CD4-positive, alpha-beta T cell (primary cell): ENCODE results near the gene ARGLU1. TPM values are rescaled to one million over a fixed set of nuclear protein-coding genes. Genes with fewer than 3 reads are reported as not detected.
A peak's percentile ranks its signal among the peaks of the same experiment; 100 is the strongest.

ENCODE experiments used
- ATAC-seq: fragments of 200-7000 bp; cut with Tn5 transposase; one replicate; pipeline ENCODE4 v1.10.0; 2022; ENCODE audit warnings: mild to moderate bottlenecking; ENCODE audit not compliant: poor library complexity
- CTCF ChIA-PET: fragments of 350-600 bp; sonication (Branson Sonifier 250); formaldehyde crosslinking; loops from one replicate; lab custom pipeline; 2021; ENCODE audit warnings: antibody characterized with exemption, inconsistent platforms; lab: Charles Lee
- POLR2A ChIA-PET: fragments of 350-600 bp; sonication (Branson Sonifier 250); formaldehyde crosslinking; loops from one replicate; lab custom pipeline; 2021; ENCODE audit warnings: antibody characterized with exemption, inconsistent platforms; lab: Charles Lee
- DNase-seq, 14 experiments: peaks; one replicate each; pipeline ENCODE4 v3.0.0-alpha.2; 2013 to 2020; ENCODE audit warnings: mixed read lengths in 2 of 14
- H3K27ac ChIP-seq, 2 donors: one replicate each; pipeline versions ENCODE4 v1.5.1 to v1.7.0; 2013; ENCODE audit warnings: low read length in 2 of 2, low read depth in 1 of 2, mild to moderate bottlenecking in 1 of 2
- H3K27me3 ChIP-seq, 2 experiments: 1 replicate in 1 of 2; 2 replicates in 1 of 2; pipeline versions ENCODE4 v1.6.1 to v1.7.0; 2013; ENCODE audit warnings: low read length in 2 of 2, control low read depth in 1 of 2, mild to moderate bottlenecking in 1 of 2, moderate library complexity in 1 of 2; ENCODE audit not compliant: insufficient read depth in 2 of 2, control insufficient read depth in 1 of 2
- H3K36me3 ChIP-seq: one replicate; pipeline ENCODE4 v1.6.1; 2013; ENCODE audit warnings: low read length, control low read depth; ENCODE audit not compliant: insufficient read depth
- H3K4me1 ChIP-seq: one replicate; pipeline ENCODE4 v1.6.1; 2013; ENCODE audit warnings: low read length, control low read depth; ENCODE audit not compliant: insufficient read depth
- H3K4me3 ChIP-seq: one replicate; pipeline ENCODE4 v1.5.1; 2013; ENCODE audit warnings: mild to moderate bottlenecking, low read length, moderate library complexity
- H3K9me3 ChIP-seq, 2 experiments: 1 replicate in 1 of 2; 2 replicates in 1 of 2; pipeline versions ENCODE4 v1.6.1 to v1.7.0; 2013; ENCODE audit warnings: low read length in 2 of 2, mild to moderate bottlenecking in 2 of 2, control low read depth in 1 of 2, moderate library complexity in 1 of 2; ENCODE audit not compliant: control insufficient read depth in 1 of 2, insufficient read depth in 1 of 2
- H3K27ac Mint-ChIP-seq: one replicate; pipeline ENCODE4 v1.8.0; 2020; ENCODE audit warnings: mixed read lengths
- H3K27me3 Mint-ChIP-seq: one replicate; pipeline ENCODE4 v1.8.0; 2021; ENCODE audit warnings: mixed read lengths
- H3K36me3 Mint-ChIP-seq: one replicate; pipeline ENCODE4 v1.8.0; 2021; ENCODE audit warnings: low read depth, mixed read lengths
- H3K4me1 Mint-ChIP-seq: one replicate; pipeline ENCODE4 v1.8.0; 2021; ENCODE audit warnings: low read depth, mixed read lengths
- H3K4me3 Mint-ChIP-seq: one replicate; pipeline ENCODE4 v1.8.0; 2020; ENCODE audit warnings: mild to moderate bottlenecking, mixed read lengths
- H3K9me3 Mint-ChIP-seq: one replicate; pipeline ENCODE4 v1.8.0; 2020; ENCODE audit warnings: mixed read lengths
- CTCF ChIP-seq: fragments of 200-600 bp; IDR thresholded peaks from one replicate; pipeline ENCODE4 v1.8.0; 2022; ENCODE audit warnings: antibody characterized with exemption, mild to moderate bottlenecking
- intact Hi-C, 2 experiments: fragments of 100-400 bp; cut with DNase I in 1 of 2; cut with micrococcal nuclease in 1 of 2; formaldehyde crosslinking; loops; one replicate each; pipeline versions ENCODE4 v1.15.1 to v1.9.0; 2023 to 2025; cut with DNase I, micrococcal nuclease
- total RNA-seq, 174 experiments: library from RNA in 2 of 174; stranded (reverse) in 2 of 174; gene quantifications; one replicate each; pipeline ENCODE4 v1.2.3 and lab custom pipeline; 2021 to 2026

ARGLU1 gene
- total RNA-seq, 2 experiments from 2014 or later = 146 to 152 TPM

DNA sequence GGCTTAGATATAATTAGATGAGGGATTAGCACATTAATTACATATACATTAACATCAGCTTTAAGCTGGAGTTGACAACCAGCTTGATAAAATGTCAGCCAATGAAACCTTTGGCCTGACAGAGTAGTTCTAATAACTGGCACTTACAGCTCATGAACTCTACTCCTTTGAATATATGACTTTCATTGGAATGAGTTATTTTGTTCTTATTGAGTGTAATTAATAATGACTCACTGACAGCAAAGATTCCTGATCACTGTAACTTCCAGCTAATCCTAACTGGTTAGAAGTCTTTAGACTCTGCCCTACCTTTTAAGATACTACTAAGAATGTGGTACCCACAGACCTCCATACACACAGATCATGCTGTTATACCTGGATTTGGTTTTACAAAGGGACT lies 73.4 kb downstream of the ARGLU1 start:
- H3K4me1 ChIP-seq = peaks cover 14% of the 10 kb centered on the region
- Mint-ChIP-seq H3K9me3 (no peaks in the 10 kb centered on the region), H3K4me3 (no peak overlapping the region), H3K27ac (no peak overlapping the region), H3K36me3 (no peaks in the 10 kb centered on the region), H3K27me3 (peaks cover 81% of the 10 kb centered on the region), H3K4me1 (peaks cover 26% of the 10 kb centered on the region)
- H3K9me3 ChIP-seq = peaks cover 0 to 10% of the 10 kb centered on the region in 2 experiments
- H3K4me3 ChIP-seq = no peak overlapping the region
- no peak overlapping the region for H3K27ac ChIP-seq
- no peak for DNase-seq
- intact Hi-C loops = no loop called here
- ChIA-PET POLR2A (interaction anchor here (0.6 to 2.0 kb wide), 2 partner anchors 41 to 718 kb away, joined by 3 to 5 read pairs; partner anchors contain the start of gene EFNB2), CTCF (no interaction called here)
- no peak for ATAC-seq
- no peak for TF ChIP-seq CTCF
- H3K36me3 ChIP-seq = no peaks in the 10 kb centered on the region
- peaks cover 12 to 28% of the 10 kb centered on the region in 2 experiments for H3K27me3 ChIP-seq

DNA sequence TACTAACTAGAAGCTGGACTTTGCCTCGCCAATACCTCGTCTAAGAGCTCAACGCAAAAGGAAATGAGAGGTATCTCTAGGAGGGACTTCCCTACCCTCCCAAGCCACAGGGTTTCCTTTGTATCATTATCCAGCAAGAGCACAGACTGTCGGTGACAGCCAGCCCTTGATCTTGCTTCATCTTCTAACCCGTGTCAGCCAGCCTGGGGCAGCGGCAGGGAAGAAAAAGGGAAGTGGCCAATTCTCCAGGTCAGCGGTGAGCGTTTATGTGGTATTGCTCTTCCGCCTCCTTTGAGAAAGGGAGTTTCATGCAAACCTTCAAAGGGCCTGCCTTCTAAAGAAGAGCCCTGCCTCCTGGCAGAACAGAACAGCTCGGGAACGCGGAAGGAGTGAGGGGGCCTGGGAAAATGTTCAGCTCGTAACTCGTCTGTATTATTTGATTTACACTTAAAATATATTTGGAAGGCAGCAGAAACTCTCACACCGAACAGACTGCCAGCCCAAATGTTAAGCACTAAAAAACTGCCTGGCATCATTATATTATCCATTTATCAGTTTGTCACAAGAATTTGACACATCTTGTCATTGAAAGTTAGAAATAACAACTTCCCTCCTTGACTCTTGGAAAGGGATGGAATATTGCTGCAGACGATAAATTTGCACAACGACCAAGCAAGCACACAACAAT lies 74.3 kb downstream of the ARGLU1 start:
- peaks cover 82% of the 10 kb centered on the region for H3K27me3 Mint-ChIP-seq
- no peaks in the 10 kb centered on the region for H3K36me3 Mint-ChIP-seq
- H3K36me3 ChIP-seq = no peaks in the 10 kb centered on the region
- peaks cover 26% of the 10 kb centered on the region for H3K4me1 Mint-ChIP-seq
- H3K27ac Mint-ChIP-seq = no peak overlapping the region
- no peak overlapping the region for H3K27ac ChIP-seq
- H3K4me3 ChIP-seq = no peak overlapping the region
- TF ChIP-seq CTCF = no peak
- H3K9me3 Mint-ChIP-seq = no peaks in the 10 kb centered on the region
- ATAC-seq = peak; percentile 43
- POLR2A ChIA-PET = interaction anchor here (0.6 to 2.0 kb wide), 2 partner anchors 21 to 41 kb away, joined by 3 to 5 read pairs; partner anchors contain the start of gene EFNB2
- intact Hi-C loops = no loop called here
- peaks cover 0 to 10% of the 10 kb centered on the region in 2 experiments for H3K9me3 ChIP-seq
- CTCF ChIA-PET = no interaction called here
- H3K27me3 ChIP-seq = peaks cover 12 to 33% of the 10 kb centered on the region in 2 experiments
- peak in 3 of 14 experiments; percentile 16 to 57 (median 45) for DNase-seq
- H3K4me1 ChIP-seq = peaks cover 14% of the 10 kb centered on the region
- no peak overlapping the region for H3K4me3 Mint-ChIP-seq

DNA sequence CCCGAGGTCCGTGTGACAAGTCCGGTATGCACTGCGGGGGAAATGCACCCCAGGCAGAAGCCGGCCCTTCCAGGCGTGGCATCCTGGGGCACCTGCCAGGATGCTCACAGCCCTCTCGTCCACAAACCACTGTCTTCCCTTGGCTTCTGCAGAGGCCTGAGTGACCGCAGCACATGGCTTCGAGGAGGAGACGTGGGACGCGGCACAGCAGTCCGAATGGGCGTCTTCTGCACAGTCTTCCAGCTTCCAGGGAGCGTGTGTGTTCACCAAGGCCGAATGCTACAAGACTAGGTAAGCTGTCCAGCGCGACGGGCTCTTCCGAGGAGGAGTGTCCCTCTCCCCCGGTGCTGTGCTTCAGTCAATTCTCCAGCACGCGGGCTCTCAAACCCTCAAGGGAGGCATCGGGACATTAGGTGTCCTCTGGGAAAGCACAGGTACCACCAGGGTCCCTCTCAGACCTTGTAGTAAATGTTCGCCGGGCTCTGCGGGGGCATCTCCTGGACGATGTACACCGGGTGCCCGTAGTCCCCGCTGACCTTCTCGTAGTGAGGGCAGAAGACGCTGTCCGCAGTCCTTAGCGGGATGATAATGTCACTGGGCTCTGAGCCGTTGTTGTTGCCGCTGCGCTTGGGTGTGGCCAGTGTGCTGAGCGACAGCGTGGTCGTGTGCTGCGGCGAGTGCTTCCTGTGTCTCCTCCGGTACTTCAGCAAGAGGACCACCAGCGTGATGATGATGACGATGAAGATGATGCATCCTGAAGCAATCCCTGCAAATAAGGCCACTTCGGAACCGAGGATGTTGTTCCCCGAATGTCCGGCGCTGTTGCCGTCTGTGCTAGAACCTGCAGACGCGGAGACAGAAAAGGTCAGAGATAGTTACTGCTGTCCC lies 75.1 kb downstream of the ARGLU1 start:
- H3K27ac Mint-ChIP-seq = no peak overlapping the region
- H3K4me1 Mint-ChIP-seq = peaks cover 26% of the 10 kb centered on the region
- Histone ChIP-seq H3K27me3 (peaks cover 15 to 36% of the 10 kb centered on the region in 2 experiments), H3K36me3 (no peaks in the 10 kb centered on the region), H3K4me1 (peaks cover 14% of the 10 kb centered on the region), H3K9me3 (peaks cover 0 to 10% of the 10 kb centered on the region in 2 experiments), H3K27ac (no peak overlapping the region), H3K4me3 (no peak overlapping the region)
- CTCF ChIA-PET = no interaction called here
- H3K27me3 Mint-ChIP-seq = peaks cover 85% of the 10 kb centered on the region
- POLR2A ChIA-PET = no interaction called here
- H3K4me3 Mint-ChIP-seq = no peak overlapping the region
- DNase-seq (peak in 1 of 14 experiments; percentile 11), ATAC-seq (no peak)
- TF ChIP-seq CTCF = no peak
- H3K36me3 Mint-ChIP-seq = no peaks in the 10 kb centered on the region
- H3K9me3 Mint-ChIP-seq = no peaks in the 10 kb centered on the region
- intact Hi-C loops = no loop called here
